Transverse colon (tissue), 4 donors: Measurements from ENCODE around the gene MISP3. TPM values are rescaled to one million over a fixed set of nuclear protein-coding genes. Genes with fewer than 3 reads are reported as not detected.
"Not testable (repeated sequence)": the region's sequence is repeated elsewhere in the genome, so short reads cannot be mapped to it uniquely, and the experiment has no call there.

Experiments used
- DNase-seq: peaks from one replicate; pipeline ENCODE4 v3.0.0-alpha.2; 2019
- H3K27ac ChIP-seq, 4 donors: fragments of 200-600 bp; sonication (generic); 2 replicates each; pipeline ENCODE4 v1.5.1; 2016 to 2018; ENCODE audit warnings: inconsistent platforms in 4 of 4
- H3K27me3 ChIP-seq: fragments of 200-600 bp; sonication (generic); 2 replicates; pipeline ENCODE4 v1.5.1; 2017; ENCODE audit warnings: inconsistent platforms
- H3K36me3 ChIP-seq, 4 donors: fragments of 200-600 bp; sonication (generic); 2 replicates each; pipeline ENCODE4 v1.5.1; 2017 to 2019; ENCODE audit warnings: inconsistent platforms in 4 of 4
- H3K4me1 ChIP-seq, 4 donors: fragments of 200-600 bp; sonication (generic); 2 replicates each; pipeline ENCODE4 v1.5.1; 2017 to 2020; ENCODE audit warnings: inconsistent platforms in 4 of 4
- H3K4me3 ChIP-seq, 4 donors: fragments of 200-600 bp; sonication (generic); 1 replicate in 1 of 4; 2 replicates in 3 of 4; pipeline versions ENCODE4 v1.5.1 to v1.6.1; 2017 to 2019; ENCODE audit warnings: inconsistent platforms in 4 of 4
- H3K9me3 ChIP-seq, 2 donors: fragments of 200-600 bp; sonication (generic); 2 replicates each; pipeline ENCODE4 v1.5.1; 2017 to 2019; ENCODE audit warnings: inconsistent platforms in 2 of 2
- EP300 ChIP-seq: sonication (generic); formaldehyde crosslinking; IDR thresholded peaks from one replicate; pipeline ENCODE4 v1.6.1; 2017; ENCODE audit warnings: antibody characterized with exemption, low read depth
- POLR2A ChIP-seq: fragments of 450-650 bp; IDR thresholded peaks from one replicate; pipeline ENCODE4 v1.6.1; 2016; ENCODE audit warnings: antibody characterized with exemption, mild to moderate bottlenecking, moderate library complexity
- POLR2AphosphoS5 ChIP-seq, 3 donors: sonication (generic); formaldehyde crosslinking; IDR thresholded peaks; one replicate each; pipeline ENCODE4 v1.6.1; 2016; ENCODE audit warnings: antibody characterized with exemption in 3 of 3
- WGBS, 2 donors: methylation state at CpG; one replicate each; pipeline ENCODE4 v1.1.5; 2018; ENCODE audit warnings: low coverage in 1 of 2; 5-methylcytosine and 5-hydroxymethylcytosine counted together
- in situ Hi-C, 4 donors: fragments of 200-750 bp; cut with MboI; loops; one replicate each; pipeline versions ENCODE4 v1.15.0 to v1.15.1; 2017; ENCODE audit warnings: low sequenced_read_pairs in 3 of 4, low pct_ligation_motif_present in 1 of 4, low pct_unique_long_range_greater_than_20kb in 1 of 4
- intact Hi-C: fragments of 100-400 bp; cut with DNase I; formaldehyde crosslinking; loops from one replicate; pipeline ENCODE4 v1.15.1; 2023; ENCODE audit warnings: low total_unique reads
- total RNA-seq, 4 donors: library from RNA; depleted of rRNA; stranded (reverse); fragments of >200 nt; gene quantifications; one replicate each; pipeline ENCODE4 v1.1.0, GENCODE V29; 2016
- TF ChIP-seq, protein P1 (sequence below), 5 experiments: fragments of 200-600 bp in 3 of 5; fragments of 450-650 bp in 2 of 5; sonication (generic) in 3 of 5; IDR thresholded peaks; 1 replicate in 2 of 5; 2 replicates in 3 of 5; pipeline ENCODE4 v1.5.1; 2016 to 2017; ENCODE audit warnings: antibody characterized with exemption in 5 of 5, inconsistent platforms in 3 of 5, mild to moderate bottlenecking in 2 of 5, moderate library complexity in 1 of 5

The MISP3 gene
- total RNA-seq, 4 donors from 2014 or later, result 23.8 to 115 (median 35.8) TPM

DNA sequence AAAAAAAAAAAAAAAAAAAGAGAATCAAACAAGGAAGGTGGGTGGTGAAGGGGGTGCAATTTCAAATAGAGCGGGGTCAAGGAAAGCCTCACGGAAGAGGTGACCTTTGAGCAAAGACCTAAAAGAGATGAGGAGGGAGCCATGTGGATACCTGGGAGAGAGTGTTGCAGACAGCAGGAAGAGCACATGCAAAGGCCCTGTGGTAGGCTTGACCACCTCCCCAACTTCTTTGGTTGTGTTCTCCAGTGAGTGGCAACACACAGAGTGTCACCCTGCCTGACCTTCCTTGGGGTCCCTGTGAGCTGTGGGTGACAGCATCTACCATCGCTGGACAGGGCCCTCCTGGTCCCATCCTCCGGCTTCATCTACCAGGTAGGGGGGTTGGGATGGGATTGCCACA is 22.1 kb upstream of the MISP3 start:
- 98% methylated on average over 4 of the region's 4 CpGs; no CpG with 5 or more reads in 1 of the 2 donors for WGBS, 2 donors
- Histone ChIP-seq H3K36me3 (no peaks in the 10 kb centered on the region), H3K4me1 (no peaks in the 10 kb centered on the region), H3K27me3 (no peaks in the 10 kb centered on the region), H3K9me3 (no peaks in the 10 kb centered on the region), H3K27ac (no peak overlapping the region), H3K4me3 (no peak overlapping the region)
- intact Hi-C loops, result no loop called here
- TF ChIP-seq POLR2A (no peak), EP300 (no peak), POLR2AphosphoS5 (IDR thresholded peaks at IDR 0.05) (no peak)
- TF ChIP-seq, protein P1, sequence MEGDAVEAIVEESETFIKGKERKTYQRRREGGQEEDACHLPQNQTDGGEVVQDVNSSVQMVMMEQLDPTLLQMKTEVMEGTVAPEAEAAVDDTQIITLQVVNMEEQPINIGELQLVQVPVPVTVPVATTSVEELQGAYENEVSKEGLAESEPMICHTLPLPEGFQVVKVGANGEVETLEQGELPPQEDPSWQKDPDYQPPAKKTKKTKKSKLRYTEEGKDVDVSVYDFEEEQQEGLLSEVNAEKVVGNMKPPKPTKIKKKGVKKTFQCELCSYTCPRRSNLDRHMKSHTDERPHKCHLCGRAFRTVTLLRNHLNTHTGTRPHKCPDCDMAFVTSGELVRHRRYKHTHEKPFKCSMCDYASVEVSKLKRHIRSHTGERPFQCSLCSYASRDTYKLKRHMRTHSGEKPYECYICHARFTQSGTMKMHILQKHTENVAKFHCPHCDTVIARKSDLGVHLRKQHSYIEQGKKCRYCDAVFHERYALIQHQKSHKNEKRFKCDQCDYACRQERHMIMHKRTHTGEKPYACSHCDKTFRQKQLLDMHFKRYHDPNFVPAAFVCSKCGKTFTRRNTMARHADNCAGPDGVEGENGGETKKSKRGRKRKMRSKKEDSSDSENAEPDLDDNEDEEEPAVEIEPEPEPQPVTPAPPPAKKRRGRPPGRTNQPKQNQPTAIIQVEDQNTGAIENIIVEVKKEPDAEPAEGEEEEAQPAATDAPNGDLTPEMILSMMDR (IDR thresholded peaks at IDR 0.05), result no peak
- in situ Hi-C loops, result loop anchor here (10.0 to 25.0 kb wide), 4 partner anchors 156 to 463 kb away; partner anchors contain the start of gene NANOS3 (in 1 of the 4)
- no peak for DNase-seq

- H3K27me3 ChIP-seq, intact Hi-C loops: not testable (repeated sequence)
- in situ Hi-C loops, result loop anchor here (10.0 to 25.0 kb wide), 4 partner anchors 156 to 464 kb away; partner anchors contain the start of gene NANOS3 (in 1 of the 4)
These were observed 21.6 kb upstream of the MISP3 start for GRCh38 chr19:14050961-14051360.

DNA sequence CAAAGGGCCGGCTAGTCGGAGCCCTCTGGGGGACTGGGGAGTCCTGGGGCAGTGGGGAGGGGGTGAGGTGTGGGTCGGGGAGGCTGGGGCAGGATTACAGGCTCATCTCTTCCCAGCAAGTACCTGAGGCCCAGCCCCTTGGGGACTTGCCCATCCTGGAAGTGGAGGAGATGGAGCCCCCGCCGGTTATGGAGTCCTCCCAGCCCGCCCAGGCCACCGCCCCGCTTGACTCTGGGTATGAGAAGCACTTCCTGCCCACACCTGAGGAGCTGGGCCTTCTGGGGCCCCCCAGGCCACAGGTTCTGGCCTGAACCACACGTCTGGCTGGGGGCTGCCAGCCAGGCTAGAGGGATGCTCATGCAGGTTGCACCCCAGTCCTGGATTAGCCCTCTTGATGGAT is 20.6 kb upstream of the MISP3 start:
- in situ Hi-C loops, result loop anchor here (10.0 to 25.0 kb wide), 4 partner anchors 157 to 465 kb away; partner anchors contain the start of gene NANOS3 (in 1 of the 4)
- H3K36me3 ChIP-seq, result no peaks in the 10 kb centered on the region
- H3K27ac ChIP-seq, result no peak overlapping the region
- WGBS, 2 donors, result 82% methylated on average over 4 of the region's 9 CpGs; no CpG with 5 or more reads in 1 of the 2 donors
- no peak overlapping the region for H3K4me3 ChIP-seq
- intact Hi-C loops, result no loop called here
- peaks cover under 1% of the 10 kb centered on the region for H3K27me3 ChIP-seq
- TF ChIP-seq, protein P1 (IDR thresholded peaks at IDR 0.05), result no peak
- TF ChIP-seq POLR2AphosphoS5 (IDR thresholded peaks at IDR 0.05), result no peak
- no peak for TF ChIP-seq POLR2A
- TF ChIP-seq EP300, result no peak
- DNase-seq, result no peak
- no peaks in the 10 kb centered on the region for H3K9me3 ChIP-seq
- H3K4me1 ChIP-seq, result peaks cover 0 to under 1% (median 0%) of the 10 kb centered on the region in 4 donors

More at GRCh38 chr19:14050961-14051360, 21.6 kb upstream of the MISP3 start:
- not testable (repeated sequence) for DNase-seq, H3K27ac ChIP-seq, H3K4me1 ChIP-seq, H3K4me3 ChIP-seq, H3K9me3 ChIP-seq, H3K36me3 ChIP-seq
- 95% methylated on average over 11 of the region's 11 CpGs; no CpG with 5 or more reads in 1 of the 2 donors for WGBS, 2 donors

DNA sequence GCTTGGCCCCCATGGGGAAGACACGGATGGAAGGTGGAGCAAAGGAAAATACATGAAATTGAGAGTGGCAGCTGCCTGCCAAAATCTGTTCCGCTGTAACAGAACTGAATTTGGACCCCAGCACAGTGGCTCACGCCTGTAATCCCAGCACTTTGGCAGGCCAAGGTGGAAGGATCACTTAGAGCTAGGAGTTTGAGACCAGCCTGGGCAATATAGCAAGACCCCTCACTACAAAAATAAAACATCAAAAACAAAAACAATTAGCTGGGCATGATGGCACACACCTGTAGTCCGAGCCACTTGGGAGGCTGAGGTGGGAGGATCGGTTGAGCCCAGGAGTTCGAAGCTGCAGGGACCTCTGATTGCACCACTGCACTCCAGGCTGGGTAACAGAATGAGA is 20.1 kb upstream of the MISP3 start:
- Histone ChIP-seq H3K36me3 (no peaks in the 10 kb centered on the region), H3K4me1 (peaks cover 0 to 5% (median 2%) of the 10 kb centered on the region in 4 donors), H3K9me3 (no peaks in the 10 kb centered on the region), H3K27ac (no peak overlapping the region), H3K27me3 (peaks cover 5% of the 10 kb centered on the region), H3K4me3 (no peak overlapping the region)
- no peak for TF ChIP-seq POLR2AphosphoS5 (IDR thresholded peaks at IDR 0.05)
- no peak for TF ChIP-seq POLR2A
- no peak for TF ChIP-seq EP300
- TF ChIP-seq, protein P1 (IDR thresholded peaks at IDR 0.05), result no peak
- in situ Hi-C loops (loop anchor here (10.0 to 25.0 kb wide), 4 partner anchors 158 to 465 kb away; partner anchors contain the start of gene NANOS3 (in 1 of the 4)), intact Hi-C loops (no loop called here)
- WGBS, 2 donors, result 86 to 91% methylated on average over 3 to 6 of the region's 6 CpGs
- DNase-seq, result no peak
